Calu3 (cell line): ENCODE results near the gene MAMLD1. TPM values are rescaled to one million over a fixed set of nuclear protein-coding genes. Genes with fewer than 3 reads are reported as not detected.

Source experiments
- BruUV-seq: library from RNA; stranded (reverse); fragments of 400-500 nt; replicated peaks from 2 replicates; lab custom pipeline; 2021; lab: Mats Ljungman, UMichigan
- CTCF ChIA-PET: fragments of 300-600 bp; sonication (Branson Sonifier 250); formaldehyde crosslinking; loops from one replicate; lab custom pipeline; 2022; ENCODE audit warnings: antibody characterized with exemption; lab: Charles Lee
- DNase-seq: peaks from one replicate; pipeline ENCODE4 v3.0.0; 2022
- H3K27ac Mint-ChIP-seq: one replicate; pipeline ENCODE4 v1.8.0; 2022; ENCODE audit warnings: mixed read lengths; ENCODE audit not compliant: unreplicated experiment
- H3K27me3 Mint-ChIP-seq: one replicate; pipeline ENCODE4 v1.8.0; 2022; ENCODE audit warnings: mixed read lengths; ENCODE audit not compliant: unreplicated experiment
- H3K36me3 Mint-ChIP-seq: one replicate; pipeline ENCODE4 v1.8.0; 2022; ENCODE audit warnings: mild to moderate bottlenecking, moderate library complexity, mixed read lengths; ENCODE audit not compliant: insufficient read depth, unreplicated experiment
- H3K4me1 Mint-ChIP-seq: one replicate; pipeline ENCODE4 v1.8.0; 2022; ENCODE audit warnings: mild to moderate bottlenecking, low read depth, mixed read lengths; ENCODE audit not compliant: unreplicated experiment
- H3K4me3 Mint-ChIP-seq: one replicate; pipeline ENCODE4 v1.8.0; 2022; ENCODE audit warnings: mild to moderate bottlenecking, low read depth, moderate library complexity, mixed read lengths; ENCODE audit not compliant: unreplicated experiment
- H3K9me3 Mint-ChIP-seq: one replicate; pipeline ENCODE4 v1.8.0; 2022; ENCODE audit warnings: low read depth, mixed read lengths; ENCODE audit not compliant: unreplicated experiment
- intact Hi-C: fragments of 100-400 bp; cut with micrococcal nuclease; formaldehyde crosslinking; loops from one replicate; pipeline ENCODE4 v1.10.0; 2022; ENCODE audit not compliant: unreplicated experiment
- total RNA-seq: library from RNA; stranded (reverse); gene quantifications from 2 replicates; pipeline ENCODE4 v1.2.3, GENCODE V29; 2022
- TF ChIP-seq, protein P1 (sequence below): fragments of 200-600 bp; IDR thresholded peaks from one replicate; pipeline ENCODE4 v1.8.0; 2022; ENCODE audit warnings: antibody characterized with exemption; ENCODE audit not compliant: unreplicated experiment

The MAMLD1 gene
- total RNA-seq, 1 experiment from 2014 or later: 8.8 TPM

DNA sequence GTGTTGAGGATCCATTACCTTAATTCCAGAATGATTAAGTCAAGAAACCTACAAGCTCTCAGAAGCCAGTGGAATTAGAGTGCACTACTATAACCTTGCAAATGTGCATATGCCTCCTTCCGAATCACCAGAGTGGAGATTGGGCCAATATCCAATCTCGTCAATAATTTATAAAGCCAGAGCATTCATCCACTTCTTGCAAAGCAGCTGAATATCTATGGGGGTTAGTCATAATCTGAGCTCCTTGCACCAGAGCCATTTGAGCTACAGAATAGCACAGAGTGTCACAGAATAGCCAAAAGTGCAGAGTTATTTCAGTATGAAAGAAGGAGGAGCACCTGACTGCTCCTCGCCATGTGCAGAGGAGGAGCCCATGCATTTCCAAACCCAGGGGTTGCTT, 136.1 kb downstream of the MAMLD1 start:
- H3K4me3 Mint-ChIP-seq: no peak overlapping the region
- no peak overlapping the region for H3K27ac Mint-ChIP-seq
- no peak for DNase-seq
- TF ChIP-seq, protein P1, sequence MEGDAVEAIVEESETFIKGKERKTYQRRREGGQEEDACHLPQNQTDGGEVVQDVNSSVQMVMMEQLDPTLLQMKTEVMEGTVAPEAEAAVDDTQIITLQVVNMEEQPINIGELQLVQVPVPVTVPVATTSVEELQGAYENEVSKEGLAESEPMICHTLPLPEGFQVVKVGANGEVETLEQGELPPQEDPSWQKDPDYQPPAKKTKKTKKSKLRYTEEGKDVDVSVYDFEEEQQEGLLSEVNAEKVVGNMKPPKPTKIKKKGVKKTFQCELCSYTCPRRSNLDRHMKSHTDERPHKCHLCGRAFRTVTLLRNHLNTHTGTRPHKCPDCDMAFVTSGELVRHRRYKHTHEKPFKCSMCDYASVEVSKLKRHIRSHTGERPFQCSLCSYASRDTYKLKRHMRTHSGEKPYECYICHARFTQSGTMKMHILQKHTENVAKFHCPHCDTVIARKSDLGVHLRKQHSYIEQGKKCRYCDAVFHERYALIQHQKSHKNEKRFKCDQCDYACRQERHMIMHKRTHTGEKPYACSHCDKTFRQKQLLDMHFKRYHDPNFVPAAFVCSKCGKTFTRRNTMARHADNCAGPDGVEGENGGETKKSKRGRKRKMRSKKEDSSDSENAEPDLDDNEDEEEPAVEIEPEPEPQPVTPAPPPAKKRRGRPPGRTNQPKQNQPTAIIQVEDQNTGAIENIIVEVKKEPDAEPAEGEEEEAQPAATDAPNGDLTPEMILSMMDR: no peak
- CTCF ChIA-PET: no interaction called here
- H3K27me3 Mint-ChIP-seq: no peaks in the 10 kb centered on the region
- no TSS peak for BruUV-seq
- no peaks in the 10 kb centered on the region for H3K9me3 Mint-ChIP-seq
- H3K36me3 Mint-ChIP-seq: no peaks in the 10 kb centered on the region
- intact Hi-C loops: no loop called here
- no peaks in the 10 kb centered on the region for H3K4me1 Mint-ChIP-seq

- CTCF ChIA-PET: no interaction called here
- no peaks in the 10 kb centered on the region for H3K27me3 Mint-ChIP-seq
- no peaks in the 10 kb centered on the region for H3K4me1 Mint-ChIP-seq
- DNase-seq: no peak
- no peak overlapping the region for H3K27ac Mint-ChIP-seq
- TF ChIP-seq, protein P1: no peak
- no peaks in the 10 kb centered on the region for H3K36me3 Mint-ChIP-seq
- no peak overlapping the region for H3K4me3 Mint-ChIP-seq
- BruUV-seq: no TSS peak
- no peaks in the 10 kb centered on the region for H3K9me3 Mint-ChIP-seq
- intact Hi-C loops: no loop called here
These were observed 139.0 kb downstream of the MAMLD1 start for GRCh38 chrX:150502091-150502490.

DNA sequence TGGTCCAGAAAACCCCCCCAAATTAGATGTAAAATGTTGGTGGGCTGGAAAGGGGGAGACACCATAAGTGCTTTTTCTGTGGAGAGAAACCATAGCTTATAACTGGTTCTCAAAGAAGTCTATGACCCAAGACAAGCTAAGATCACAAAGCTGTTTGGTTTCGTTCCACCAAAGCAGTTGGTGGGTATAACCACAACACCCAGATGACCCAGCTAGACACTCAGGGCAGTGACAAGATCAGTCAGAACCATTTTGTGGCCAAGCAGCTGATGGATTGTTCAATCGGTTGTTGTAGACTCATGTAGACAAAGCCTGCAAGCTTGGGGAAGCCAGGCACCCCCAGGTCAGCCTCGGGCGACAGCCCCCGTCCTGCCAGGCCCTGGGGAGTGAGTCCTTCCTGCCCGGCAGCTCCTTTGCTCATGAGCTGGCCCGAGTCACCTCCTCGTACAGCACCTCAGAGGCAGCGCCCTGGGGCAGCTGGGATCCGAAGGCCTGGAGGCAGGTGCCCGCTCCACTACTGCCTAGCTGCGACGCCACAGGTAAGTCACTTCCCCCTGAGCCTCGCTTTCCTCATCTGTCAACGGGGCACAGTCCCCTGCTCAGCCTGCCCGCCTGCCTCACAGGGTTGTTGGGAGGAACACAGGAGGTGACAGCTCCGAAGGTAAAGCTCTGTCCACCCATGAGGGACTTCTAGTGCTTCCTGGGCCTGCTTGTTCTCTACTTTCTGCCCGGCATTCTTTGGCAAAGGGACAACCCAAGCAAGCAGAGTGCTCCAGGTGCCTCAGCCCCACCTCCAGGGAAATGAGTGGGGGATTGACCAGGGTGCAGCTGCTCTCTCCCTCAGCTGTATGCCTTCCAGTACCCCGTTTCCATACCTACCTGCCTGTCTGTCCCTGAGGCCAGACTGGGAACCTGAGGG, 140.1 kb downstream of the MAMLD1 start:
- CTCF ChIA-PET: interaction anchor here (0.6 kb wide), 1 partner anchor 27 kb away, joined by 3 read pairs; no protein-coding TSS in a partner anchor
- Mint-ChIP-seq H3K27ac (no peak overlapping the region), H3K4me3 (no peak overlapping the region), H3K36me3 (no peaks in the 10 kb centered on the region), H3K4me1 (no peaks in the 10 kb centered on the region), H3K27me3 (no peaks in the 10 kb centered on the region), H3K9me3 (no peaks in the 10 kb centered on the region)
- BruUV-seq: no TSS peak
- TF ChIP-seq, protein P1: no peak
- DNase-seq: no peak
- intact Hi-C loops: no loop called here

GRCh38 chrX:150503898-150504219, 140.7 kb downstream of the MAMLD1 start:
- no peak overlapping the region for H3K4me3 Mint-ChIP-seq
- H3K9me3 Mint-ChIP-seq: no peaks in the 10 kb centered on the region
- TF ChIP-seq, protein P1: no peak
- intact Hi-C loops: no loop called here
- CTCF ChIA-PET: interaction anchor here (0.6 kb wide), 1 partner anchor 27 kb away, joined by 3 read pairs; no protein-coding TSS in a partner anchor
- DNase-seq: peak; percentile 37
- no peaks in the 10 kb centered on the region for H3K27me3 Mint-ChIP-seq
- H3K36me3 Mint-ChIP-seq: no peaks in the 10 kb centered on the region
- no peaks in the 10 kb centered on the region for H3K4me1 Mint-ChIP-seq
- H3K27ac Mint-ChIP-seq: no peak overlapping the region
- no TSS peak for BruUV-seq
